GM21576 (cell line): ENCODE results near the gene AP2A2.
"Not testable (repeated sequence)": the region's sequence is repeated elsewhere in the genome, so short reads cannot be mapped to it uniquely, and the experiment has no call there.

Experiments
- ATAC-seq: cut with Tn5 transposase; IDR thresholded peaks from one replicate; pipeline ENCODE4 v1.9.1; 2021; ENCODE audit warnings: mild to moderate bottlenecking, moderate library complexity; ENCODE audit not compliant: unreplicated experiment

AP2A2 gene

GRCh38 chr11:953512-953911, 27.8 kb downstream of the AP2A2 start:
- no peak for ATAC-seq

- ATAC-seq: no peak
These were observed 28.9 kb downstream of the AP2A2 start for GRCh38 chr11:954392-955153.

- ATAC-seq: no peak
These were observed 29.7 kb downstream of the AP2A2 start for GRCh38 chr11:955154-956063.

- no peak for ATAC-seq
These were observed 31.7 kb downstream of the AP2A2 start for GRCh38 chr11:957212-957920.

GRCh38 chr11:958101-958500, 32.4 kb downstream of the AP2A2 start:
- no peak for ATAC-seq

GRCh38 chr11:959027-959426, 33.4 kb downstream of the AP2A2 start:
- no peak for ATAC-seq

GRCh38 chr11:959608-960007, 33.9 kb downstream of the AP2A2 start:
- ATAC-seq: no peak

GRCh38 chr11:961310-961920, 35.7 kb downstream of the AP2A2 start:
- not testable (repeated sequence) for ATAC-seq

- no peak for ATAC-seq
These were observed 36.3 kb downstream of the AP2A2 start for GRCh38 chr11:961921-962320.

GRCh38 chr11:962688-963087, 37.0 kb downstream of the AP2A2 start:
- no peak for ATAC-seq

GRCh38 chr11:963852-964251, 38.2 kb downstream of the AP2A2 start:
- no peak for ATAC-seq

- no peak for ATAC-seq
These were observed 39.6 kb downstream of the AP2A2 start for GRCh38 chr11:965206-965775.

- no peak for ATAC-seq
These were observed 42.5 kb downstream of the AP2A2 start for GRCh38 chr11:967995-968751.

- ATAC-seq: no peak
These were observed 43.2 kb downstream of the AP2A2 start for GRCh38 chr11:968822-969221.

- ATAC-seq: no peak
These were observed 44.1 kb downstream of the AP2A2 start for GRCh38 chr11:969651-970205.

GRCh38 chr11:970319-970871, 44.7 kb downstream of the AP2A2 start:
- ATAC-seq: no peak

GRCh38 chr11:971092-971690, 45.5 kb downstream of the AP2A2 start:
- no peak for ATAC-seq

- ATAC-seq: no peak
These were observed 46.2 kb downstream of the AP2A2 start for GRCh38 chr11:971731-972365.
